Activated T-cell treated with anti-CD3 and anti-CD28 coated beads, Interleukin-2, amount 50 U/mL, for 24 hours (primary cell): ENCODE measurements around the gene TECRL.

ENCODE experiments used
- DNase-seq: peaks from one replicate; pipeline ENCODE4 v3.0.0-alpha.2; 2020
- H3K27ac Mint-ChIP-seq: 2 replicates; pipeline ENCODE4 v1.8.0; 2020; ENCODE audit warnings: mild to moderate bottlenecking, mixed read lengths
- H3K27me3 Mint-ChIP-seq: 2 replicates; pipeline ENCODE4 v1.8.0; 2020; ENCODE audit warnings: mixed read lengths
- H3K36me3 Mint-ChIP-seq: 2 replicates; pipeline ENCODE4 v1.8.0; 2020; ENCODE audit warnings: low read depth, mixed read lengths
- H3K4me1 Mint-ChIP-seq: 2 replicates; pipeline ENCODE4 v1.8.0; 2020; ENCODE audit warnings: low read depth, mixed read lengths
- H3K4me3 Mint-ChIP-seq: 2 replicates; pipeline ENCODE4 v1.8.0; 2020; ENCODE audit warnings: mild to moderate bottlenecking, moderate library complexity, mixed read lengths
- H3K9me3 Mint-ChIP-seq: 2 replicates; pipeline ENCODE4 v1.8.0; 2020; ENCODE audit warnings: mixed read lengths

The TECRL gene

GRCh38 chr4:64360664-64361398, 48.4 kb downstream of the TECRL start:
- no peak overlapping the region for H3K4me3 Mint-ChIP-seq
- no peaks in the 10 kb centered on the region for H3K36me3 Mint-ChIP-seq
- no peak overlapping the region for H3K27ac Mint-ChIP-seq
- H3K4me1 Mint-ChIP-seq = no peaks in the 10 kb centered on the region
- H3K9me3 Mint-ChIP-seq = peaks cover 20% of the 10 kb centered on the region
- no peaks in the 10 kb centered on the region for H3K27me3 Mint-ChIP-seq
- DNase-seq = no peak

GRCh38 chr4:64359489-64359888, 49.8 kb downstream of the TECRL start:
- Mint-ChIP-seq H3K4me1 (no peaks in the 10 kb centered on the region), H3K9me3 (peaks cover 15% of the 10 kb centered on the region), H3K27ac (no peak overlapping the region), H3K36me3 (no peaks in the 10 kb centered on the region), H3K27me3 (no peaks in the 10 kb centered on the region), H3K4me3 (no peak overlapping the region)
- no peak for DNase-seq

DNA sequence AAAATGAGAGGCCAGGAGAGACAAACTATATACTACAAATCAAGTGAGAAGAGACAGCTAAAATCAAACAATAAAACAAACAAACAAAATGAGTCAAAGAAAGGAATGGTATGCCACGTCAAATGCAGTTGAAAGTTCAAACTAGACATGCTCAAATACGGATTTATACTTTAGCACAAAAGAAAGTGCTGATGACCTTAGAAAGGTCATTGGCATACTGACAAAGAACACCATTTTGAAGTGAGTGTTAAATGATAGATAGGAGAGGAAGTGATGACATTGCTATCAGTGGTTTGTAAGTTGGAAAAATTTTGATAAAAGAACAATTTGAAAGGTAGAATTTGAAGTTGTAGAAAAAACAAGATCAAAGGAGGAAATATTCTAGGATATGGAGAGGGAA, 55.3 kb downstream of the TECRL start:
- DNase-seq = no peak
- Mint-ChIP-seq H3K4me1 (no peaks in the 10 kb centered on the region), H3K27me3 (no peaks in the 10 kb centered on the region)

DNA sequence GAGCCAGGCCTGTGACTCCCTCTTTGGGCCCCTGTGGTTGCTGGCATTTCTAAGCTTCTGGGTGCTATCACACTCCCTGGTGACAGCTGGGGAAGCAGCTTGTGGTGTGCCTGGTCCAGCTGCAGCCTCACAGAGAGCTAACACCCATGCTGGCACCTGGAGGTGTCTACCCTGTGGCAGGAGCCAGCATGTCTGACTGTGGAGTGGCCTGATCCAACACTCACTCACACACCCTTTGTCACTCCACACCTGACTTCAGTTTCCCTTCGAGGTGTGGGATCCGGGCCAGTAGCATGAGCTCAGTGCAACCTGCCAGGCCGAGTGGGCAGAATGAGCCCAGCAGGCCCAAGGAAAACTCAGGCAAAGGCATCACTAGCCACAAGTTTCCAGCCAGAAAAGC, 67.5 kb downstream of the TECRL start:
- peaks cover 10% of the 10 kb centered on the region for H3K9me3 Mint-ChIP-seq
- no peak overlapping the region for H3K27ac Mint-ChIP-seq
- no peaks in the 10 kb centered on the region for H3K36me3 Mint-ChIP-seq
- DNase-seq = no peak
- H3K4me1 Mint-ChIP-seq = no peaks in the 10 kb centered on the region
- H3K27me3 Mint-ChIP-seq = no peaks in the 10 kb centered on the region
- no peak overlapping the region for H3K4me3 Mint-ChIP-seq

More for the DNA sequence above, 55.3 kb downstream of the TECRL start:
- H3K9me3 Mint-ChIP-seq = peaks cover 16% of the 10 kb centered on the region
- H3K4me3 Mint-ChIP-seq = no peak overlapping the region
- H3K36me3 Mint-ChIP-seq = no peaks in the 10 kb centered on the region
- H3K27ac Mint-ChIP-seq = no peak overlapping the region

- DNase-seq = no peak
- Mint-ChIP-seq H3K36me3 (no peaks in the 10 kb centered on the region), H3K4me1 (no peaks in the 10 kb centered on the region), H3K27ac (no peak overlapping the region), H3K4me3 (no peak overlapping the region), H3K9me3 (peaks cover 12% of the 10 kb centered on the region), H3K27me3 (no peaks in the 10 kb centered on the region)
These were observed 68.8 kb downstream of the TECRL start for GRCh38 chr4:64340218-64341110.

DNA sequence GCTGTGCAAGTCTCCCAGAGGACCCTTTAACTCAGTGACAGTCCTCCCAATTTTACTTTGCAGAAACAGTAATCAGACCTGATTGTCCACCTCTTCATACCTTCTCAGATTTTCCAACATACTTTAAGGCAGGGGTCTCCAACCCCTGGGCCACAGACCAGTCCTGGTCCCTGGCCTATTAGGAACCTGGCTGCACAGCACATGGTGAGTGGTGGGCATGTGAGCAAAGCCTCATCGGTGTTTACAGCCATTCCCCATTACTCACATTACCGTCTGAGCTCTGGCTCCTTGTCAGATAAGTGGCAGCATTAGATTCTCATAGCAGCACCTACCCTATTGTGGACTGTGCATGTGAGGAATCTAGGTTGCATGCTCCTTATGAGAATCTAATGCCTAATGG, 74.3 kb downstream of the TECRL start:
- no peak for DNase-seq
- Mint-ChIP-seq H3K27ac (no peak overlapping the region), H3K9me3 (peaks cover 22% of the 10 kb centered on the region), H3K4me3 (no peak overlapping the region), H3K4me1 (no peaks in the 10 kb centered on the region), H3K27me3 (no peaks in the 10 kb centered on the region), H3K36me3 (no peaks in the 10 kb centered on the region)

DNA sequence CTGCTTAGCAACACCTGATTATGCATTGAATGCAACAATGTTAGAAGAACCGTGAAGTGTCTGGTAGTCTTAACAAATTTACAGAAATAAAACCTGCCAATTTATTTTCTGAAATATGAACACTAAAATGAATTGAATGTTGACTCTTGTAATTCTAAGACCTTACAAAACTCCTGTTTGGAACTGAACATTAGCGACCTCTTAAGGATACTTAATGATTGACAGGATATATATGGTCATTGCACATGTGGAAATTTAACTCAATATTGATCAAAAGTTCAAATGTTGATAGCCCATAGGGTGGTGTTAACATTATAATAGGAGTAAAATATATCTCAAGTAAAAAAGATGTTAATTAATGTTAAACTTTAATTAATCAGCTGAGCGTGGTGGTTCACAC, 79.1 kb downstream of the TECRL start:
- H3K36me3 Mint-ChIP-seq = no peaks in the 10 kb centered on the region
- peaks cover 12% of the 10 kb centered on the region for H3K9me3 Mint-ChIP-seq
- H3K27ac Mint-ChIP-seq = no peak overlapping the region
- H3K4me3 Mint-ChIP-seq = no peak overlapping the region
- DNase-seq = no peak
- no peaks in the 10 kb centered on the region for H3K27me3 Mint-ChIP-seq
- H3K4me1 Mint-ChIP-seq = no peaks in the 10 kb centered on the region

DNA sequence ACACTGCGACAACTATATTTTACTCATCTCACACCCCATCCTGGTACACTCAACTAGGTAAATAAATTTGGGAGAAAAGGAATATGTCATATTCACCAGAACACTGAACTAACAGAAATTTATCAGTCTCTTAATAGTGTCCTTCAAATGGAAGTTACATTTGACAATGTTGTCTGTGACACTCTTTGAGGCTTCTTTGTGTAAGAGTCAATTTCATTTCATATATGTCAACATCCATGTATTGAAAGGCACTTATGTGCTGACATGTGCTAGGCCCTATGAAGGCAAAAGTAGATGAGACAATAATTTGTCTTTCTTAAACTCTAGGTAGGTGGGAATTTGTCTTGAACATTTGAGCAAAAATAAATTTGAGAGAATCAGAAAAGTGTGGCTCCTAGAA, 82.0 kb downstream of the TECRL start:
- Mint-ChIP-seq H3K4me1 (no peaks in the 10 kb centered on the region), H3K4me3 (no peak overlapping the region)
- no peak for DNase-seq

DNA sequence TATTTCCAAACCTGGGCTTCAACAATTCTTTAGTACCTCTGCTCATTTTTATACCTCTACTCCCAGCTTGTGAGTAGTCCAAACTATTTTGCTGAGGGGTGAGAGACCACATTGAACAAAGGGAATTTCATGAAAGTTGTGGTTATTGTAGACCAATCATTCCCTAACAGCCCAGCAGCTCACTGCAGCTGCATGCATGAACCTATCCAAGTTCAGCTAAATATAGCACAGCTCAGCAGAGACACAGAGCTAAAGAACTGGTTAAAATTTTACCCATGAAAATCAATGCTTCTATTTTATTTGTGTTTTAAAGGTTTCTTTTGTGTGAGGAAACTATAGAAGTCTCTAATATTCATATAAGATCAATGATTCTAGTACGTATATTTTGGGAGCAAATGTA, 82.7 kb downstream of the TECRL start:
- Mint-ChIP-seq H3K27ac (no peak overlapping the region), H3K4me1 (no peaks in the 10 kb centered on the region), H3K4me3 (no peak overlapping the region), H3K27me3 (no peaks in the 10 kb centered on the region), H3K36me3 (no peaks in the 10 kb centered on the region), H3K9me3 (peaks cover 10% of the 10 kb centered on the region)
- DNase-seq = no peak

More for the DNA sequence above, 82.0 kb downstream of the TECRL start:
- Mint-ChIP-seq H3K9me3 (peaks cover 14% of the 10 kb centered on the region), H3K36me3 (no peaks in the 10 kb centered on the region), H3K27me3 (no peaks in the 10 kb centered on the region), H3K27ac (no peak overlapping the region)

DNA sequence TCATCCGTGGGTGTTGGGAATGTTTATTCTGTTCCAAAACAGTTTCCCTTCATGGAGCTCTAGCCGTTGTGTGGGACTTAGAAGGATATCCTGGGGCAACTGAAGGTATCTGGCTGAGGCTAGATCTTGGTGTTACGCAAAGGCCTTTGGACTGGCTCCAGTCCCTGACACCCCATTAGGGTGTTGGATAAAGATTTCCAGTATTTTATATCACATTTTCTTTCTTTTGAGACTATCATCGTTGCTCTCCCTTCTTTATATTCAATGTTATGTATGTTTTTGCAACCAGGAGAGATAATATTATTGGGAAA, 103.0 kb downstream of the TECRL start:
- no peak for DNase-seq
- Mint-ChIP-seq H3K4me3 (no peak overlapping the region), H3K27me3 (no peaks in the 10 kb centered on the region), H3K9me3 (peaks cover 24% of the 10 kb centered on the region), H3K36me3 (no peaks in the 10 kb centered on the region), H3K4me1 (no peaks in the 10 kb centered on the region), H3K27ac (no peak overlapping the region)

GRCh38 chr4:64305565-64306254, 103.5 kb downstream of the TECRL start:
- no peak overlapping the region for H3K27ac Mint-ChIP-seq
- H3K9me3 Mint-ChIP-seq = peaks cover 24% of the 10 kb centered on the region
- no peak for DNase-seq
- no peaks in the 10 kb centered on the region for H3K36me3 Mint-ChIP-seq
- H3K27me3 Mint-ChIP-seq = no peaks in the 10 kb centered on the region
- no peaks in the 10 kb centered on the region for H3K4me1 Mint-ChIP-seq
- no peak overlapping the region for H3K4me3 Mint-ChIP-seq

- Mint-ChIP-seq H3K4me1 (no peaks in the 10 kb centered on the region), H3K27ac (no peak overlapping the region), H3K4me3 (no peak overlapping the region)
These were observed 136.8 kb downstream of the TECRL start for GRCh38 chr4:64272432-64272831.

GRCh38 chr4:64271601-64272081, 137.6 kb downstream of the TECRL start:
- no peak for DNase-seq
- no peak overlapping the region for H3K4me3 Mint-ChIP-seq
- no peaks in the 10 kb centered on the region for H3K4me1 Mint-ChIP-seq
- peaks cover 4% of the 10 kb centered on the region for H3K9me3 Mint-ChIP-seq
- H3K27ac Mint-ChIP-seq = no peak overlapping the region
- H3K36me3 Mint-ChIP-seq = no peaks in the 10 kb centered on the region
- no peaks in the 10 kb centered on the region for H3K27me3 Mint-ChIP-seq

More at GRCh38 chr4:64272432-64272831, 136.8 kb downstream of the TECRL start:
- DNase-seq = no peak
- Mint-ChIP-seq H3K36me3 (no peaks in the 10 kb centered on the region), H3K9me3 (peaks cover 4% of the 10 kb centered on the region), H3K27me3 (no peaks in the 10 kb centered on the region)

DNA sequence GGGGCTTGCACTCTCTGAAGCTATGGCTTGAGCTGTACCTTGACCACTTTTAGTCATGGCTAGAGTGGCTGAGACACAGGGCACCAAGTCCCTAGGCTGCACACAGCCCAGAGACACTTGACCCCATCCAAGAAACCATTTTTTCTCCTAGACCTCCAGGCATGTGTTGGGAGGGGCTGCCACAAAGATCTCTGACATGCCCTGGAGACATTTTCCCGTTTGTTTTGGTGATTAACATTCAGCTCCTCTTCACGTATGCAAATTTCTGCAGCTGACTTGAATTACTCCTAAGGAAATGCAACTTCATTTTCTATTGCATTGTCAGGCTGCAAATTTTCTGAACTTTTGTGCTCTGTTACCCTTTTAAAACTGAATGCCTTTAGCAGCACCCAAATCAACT, 142.6 kb downstream of the TECRL start:
- H3K36me3 Mint-ChIP-seq = no peaks in the 10 kb centered on the region
- H3K4me3 Mint-ChIP-seq = no peak overlapping the region
- H3K4me1 Mint-ChIP-seq = no peaks in the 10 kb centered on the region
- H3K27me3 Mint-ChIP-seq = no peaks in the 10 kb centered on the region
- H3K27ac Mint-ChIP-seq = no peak overlapping the region
- H3K9me3 Mint-ChIP-seq = peaks cover 10% of the 10 kb centered on the region
- DNase-seq = no peak

GRCh38 chr4:64266263-64266662, 143.0 kb downstream of the TECRL start:
- Mint-ChIP-seq H3K27ac (no peak overlapping the region), H3K4me3 (no peak overlapping the region), H3K9me3 (peaks cover 10% of the 10 kb centered on the region), H3K4me1 (no peaks in the 10 kb centered on the region), H3K36me3 (no peaks in the 10 kb centered on the region), H3K27me3 (no peaks in the 10 kb centered on the region)
- DNase-seq = no peak
